Psoas muscle (tissue), 8 donors: ENCODE measurements around the gene IL3. TPM values are rescaled to one million over a fixed set of nuclear protein-coding genes. Genes with fewer than 3 reads are reported as not detected.

ENCODE experiments used
- ATAC-seq, 4 donors: fragments of 200-7000 bp; cut with Tn5 transposase; one replicate each; pipeline ENCODE4 v1.9.1; 2020; ENCODE audit warnings: moderate library complexity in 3 of 4, mild to moderate bottlenecking in 2 of 4
- DNase-seq, 2 donors: peaks; one replicate each; pipeline ENCODE4 v3.0.0-alpha.2; 2020
- H3K27ac ChIP-seq: fragments of 200-600 bp; one replicate; pipeline ENCODE4 v1.8.0; 2022
- H3K27me3 ChIP-seq, 3 donors: fragments of 200-600 bp in 1 of 3; one replicate each; pipeline versions ENCODE4 v1.6.1 to v1.8.0; 2013 to 2022; ENCODE audit warnings: low read length in 2 of 3, mild to moderate bottlenecking in 2 of 3, moderate library complexity in 1 of 3; ENCODE audit not compliant: insufficient read depth in 3 of 3
- H3K36me3 ChIP-seq, 2 donors: fragments of 200-600 bp in 1 of 2; one replicate each; pipeline versions ENCODE4 v1.6.1 to v1.8.0; 2013 to 2022; ENCODE audit warnings: low read depth in 1 of 2, mild to moderate bottlenecking in 1 of 2, moderate library complexity in 1 of 2; ENCODE audit not compliant: insufficient read depth in 1 of 2
- H3K4me1 ChIP-seq: fragments of 200-600 bp; one replicate; pipeline ENCODE4 v1.8.0; 2022
- H3K4me3 ChIP-seq: fragments of 200-600 bp; one replicate; pipeline ENCODE4 v1.8.0; 2022; ENCODE audit warnings: mild to moderate bottlenecking
- H3K9me3 ChIP-seq: fragments of 200-600 bp; one replicate; pipeline ENCODE4 v1.8.0; 2022
- CTCF ChIP-seq: fragments of 200-600 bp; IDR thresholded peaks from one replicate; pipeline ENCODE4 v1.8.0; 2022; ENCODE audit warnings: antibody characterized with exemption
- WGBS, 3 donors: extraction: QIAGEN DNeasy Blood & Tissue Kit; methylation state at CpG; one replicate each; pipeline versions ENCODE4 v1.1.6 to v1.1.7; 2013; 5-methylcytosine and 5-hydroxymethylcytosine counted together
- intact Hi-C, 2 donors: fragments of 100-400 bp; cut with DNase I; formaldehyde crosslinking; loops; one replicate each; pipeline versions ENCODE4 v1.11.0 to v1.14.2; 2022
- polyA plus RNA-seq, 3 donors: library from polyadenylated mRNA; stranded (reverse); fragments of 200-250 nt; gene quantifications; one replicate each; pipeline ENCODE4 v1.2.3, GENCODE V29; 2013
- total RNA-seq, 4 donors: library from RNA; stranded (reverse); fragmentation: NEBNext Ultra II Directional in 2 of 4; extraction: Animal tissue kit (Norgen Biotek cat#: 25700) in 2 of 4; gene quantifications; one replicate each; pipeline versions ENCODE4 v1.2.1 to v1.2.4, GENCODE V29; 2021 to 2023
- donor health status: healthy with polysubstance abuse.
- donor health status: DM: no; HTN: no; CAD: no; lungs with moderate emphysema.
- donor health status: Bipolar disorder and iron deficiency.
- donor health status: healthy.
- donor health status: DM: yes; HTN: yes; CAD: no.
- donor health status: DM: no; HTN: no; CAD: no.
- donor health status: DM: no; HTN: no; CAD: no.
- donor health status: DM: yes; HTN: yes; CAD: no.

The IL3 gene
- total and polyA plus RNA-seq, 7 donors, result not detected

- H3K9me3 ChIP-seq, result no peaks in the 10 kb centered on the region
- H3K4me1 ChIP-seq, result no peaks in the 10 kb centered on the region
- no peak overlapping the region for H3K4me3 ChIP-seq
- no peaks in the 10 kb centered on the region for H3K36me3 ChIP-seq
- no peak overlapping the region for H3K27ac ChIP-seq
- H3K27me3 ChIP-seq, result no peaks in the 10 kb centered on the region
- peak; percentile 66 to 82 for DNase-seq
- ATAC-seq, result peak; percentile 71 to 90 (median 81)
- TF ChIP-seq CTCF, result peak; percentile 96
- intact Hi-C loops, result loop anchor here in 1 of 2 donors (5.0 to 10.0 kb wide), 3 partner anchors 122 to 471 kb away; no protein-coding TSS in a partner anchor
- 38 to 49% (median 42%) methylated on average over 9 of the region's 9 CpGs for WGBS, 3 donors
Measured at GRCh38 chr5:132063090-132063911, 2.8 kb downstream of the IL3 start.

GRCh38 chr5:132064140-132064539, 3.7 kb downstream of the IL3 start:
- Histone ChIP-seq H3K36me3 (no peaks in the 10 kb centered on the region), H3K27me3 (no peaks in the 10 kb centered on the region), H3K9me3 (no peaks in the 10 kb centered on the region), H3K4me1 (no peaks in the 10 kb centered on the region), H3K4me3 (no peak overlapping the region), H3K27ac (no peak overlapping the region)
- intact Hi-C loops, result loop anchor here in 1 of 2 donors (5.0 to 10.0 kb wide), 3 partner anchors 121 to 472 kb away; no protein-coding TSS in a partner anchor
- WGBS, 3 donors, result 74 to 79% (median 78%) methylated on average over 5 of the region's 5 CpGs
- DNase-seq (peak in 1 of 2 donors; percentile 38), ATAC-seq (no peak)
- no peak for TF ChIP-seq CTCF

- no peak overlapping the region for H3K27ac ChIP-seq
- H3K4me3 ChIP-seq, result no peak overlapping the region
- peak; percentile 56 to 75 for DNase-seq
- ATAC-seq, result peak; percentile 72 to 87 (median 76)
- H3K9me3 ChIP-seq, result no peaks in the 10 kb centered on the region
- WGBS, 3 donors, result 82 to 85% (median 84%) methylated on average over 10 to 11 of the region's 11 CpGs
- intact Hi-C loops, result loop anchor here in 1 of 2 donors (5.0 to 10.0 kb wide), 3 partner anchors 120 to 473 kb away; no protein-coding TSS in a partner anchor
- peak; percentile 89 for TF ChIP-seq CTCF
- H3K4me1 ChIP-seq, result no peaks in the 10 kb centered on the region
- no peaks in the 10 kb centered on the region for H3K36me3 ChIP-seq
- no peaks in the 10 kb centered on the region for H3K27me3 ChIP-seq
Measured at GRCh38 chr5:132064738-132065331, 4.4 kb downstream of the IL3 start.

GRCh38 chr5:132065351-132065937, 5.0 kb downstream of the IL3 start:
- H3K27me3 ChIP-seq, result no peaks in the 10 kb centered on the region
- no peak overlapping the region for H3K4me3 ChIP-seq
- WGBS, 3 donors, result 69 to 77% (median 73%) methylated on average over 4 of the region's 4 CpGs
- no peak overlapping the region for H3K27ac ChIP-seq
- no peaks in the 10 kb centered on the region for H3K4me1 ChIP-seq
- no peaks in the 10 kb centered on the region for H3K9me3 ChIP-seq
- DNase-seq (peak in 1 of 2 donors; percentile 57), ATAC-seq (peak in 1 of 4 donors; percentile 59)
- no peaks in the 10 kb centered on the region for H3K36me3 ChIP-seq
- intact Hi-C loops, result loop anchor here in 1 of 2 donors (10.0 kb wide), 1 partner anchor 119 kb away; no protein-coding TSS in a partner anchor
- TF ChIP-seq CTCF, result peak; percentile 32
